Transverse colon (tissue), 4 donors: ENCODE measurements around the gene CARD19. TPM values are rescaled to one million over a fixed set of nuclear protein-coding genes. Genes with fewer than 3 reads are reported as not detected.

ENCODE experiments used
- DNase-seq: peaks from one replicate; pipeline ENCODE4 v3.0.0-alpha.2; 2019
- H3K27ac ChIP-seq, 4 donors: fragments of 200-600 bp; sonication (generic); 2 replicates each; pipeline ENCODE4 v1.5.1; 2016 to 2018; ENCODE audit warnings: inconsistent platforms in 4 of 4
- H3K27me3 ChIP-seq: fragments of 200-600 bp; sonication (generic); 2 replicates; pipeline ENCODE4 v1.5.1; 2017; ENCODE audit warnings: inconsistent platforms
- H3K36me3 ChIP-seq, 4 donors: fragments of 200-600 bp; sonication (generic); 2 replicates each; pipeline ENCODE4 v1.5.1; 2017 to 2019; ENCODE audit warnings: inconsistent platforms in 4 of 4
- H3K4me1 ChIP-seq, 4 donors: fragments of 200-600 bp; sonication (generic); 2 replicates each; pipeline ENCODE4 v1.5.1; 2017 to 2020; ENCODE audit warnings: inconsistent platforms in 4 of 4
- H3K4me3 ChIP-seq, 4 donors: fragments of 200-600 bp; sonication (generic); 1 replicate in 1 of 4; 2 replicates in 3 of 4; pipeline versions ENCODE4 v1.5.1 to v1.6.1; 2017 to 2019; ENCODE audit warnings: inconsistent platforms in 4 of 4
- H3K9me3 ChIP-seq, 2 donors: fragments of 200-600 bp; sonication (generic); 2 replicates each; pipeline ENCODE4 v1.5.1; 2017 to 2019; ENCODE audit warnings: inconsistent platforms in 2 of 2
- CTCF ChIP-seq, 5 experiments: fragments of 200-600 bp in 3 of 5; fragments of 450-650 bp in 2 of 5; sonication (generic) in 3 of 5; IDR thresholded peaks; 1 replicate in 2 of 5; 2 replicates in 3 of 5; pipeline ENCODE4 v1.5.1; 2016 to 2017; ENCODE audit warnings: antibody characterized with exemption in 5 of 5, inconsistent platforms in 3 of 5, mild to moderate bottlenecking in 2 of 5, moderate library complexity in 1 of 5
- EP300 ChIP-seq: sonication (generic); formaldehyde crosslinking; IDR thresholded peaks from one replicate; pipeline ENCODE4 v1.6.1; 2017; ENCODE audit warnings: antibody characterized with exemption, low read depth
- POLR2A ChIP-seq: fragments of 450-650 bp; IDR thresholded peaks from one replicate; pipeline ENCODE4 v1.6.1; 2016; ENCODE audit warnings: antibody characterized with exemption, mild to moderate bottlenecking, moderate library complexity
- POLR2AphosphoS5 ChIP-seq, 3 donors: sonication (generic); formaldehyde crosslinking; IDR thresholded peaks; one replicate each; pipeline ENCODE4 v1.6.1; 2016; ENCODE audit warnings: antibody characterized with exemption in 3 of 3
- WGBS, 2 donors: methylation state at CpG; one replicate each; pipeline ENCODE4 v1.1.5; 2018; ENCODE audit warnings: low coverage in 1 of 2; 5-methylcytosine and 5-hydroxymethylcytosine counted together
- in situ Hi-C, 4 donors: fragments of 200-750 bp; cut with MboI; loops; one replicate each; pipeline versions ENCODE4 v1.15.0 to v1.15.1; 2017; ENCODE audit warnings: low sequenced_read_pairs in 3 of 4, low pct_ligation_motif_present in 1 of 4, low pct_unique_long_range_greater_than_20kb in 1 of 4
- intact Hi-C: fragments of 100-400 bp; cut with DNase I; formaldehyde crosslinking; loops from one replicate; pipeline ENCODE4 v1.15.1; 2023; ENCODE audit warnings: low total_unique reads
- total RNA-seq, 4 donors: library from RNA; depleted of rRNA; stranded (reverse); fragments of >200 nt; gene quantifications; one replicate each; pipeline ENCODE4 v1.1.0, GENCODE V29; 2016

CARD19 gene
- total RNA-seq, 4 donors from 2014 or later, result 16.3 to 105 (median 88.2) TPM

GRCh38 chr9:93161786-93162562, 66.0 kb downstream of the CARD19 start:
- TF ChIP-seq EP300 (no peak), CTCF (IDR thresholded peaks at IDR 0.05) (no peak), POLR2A (no peak), POLR2AphosphoS5 (IDR thresholded peaks at IDR 0.05) (peak in 1 of 3 donors; percentile 40)
- no peak overlapping the region for H3K4me3 ChIP-seq
- WGBS, 2 donors, result 50 to 67% methylated on average over 3 to 11 of the region's 11 CpGs
- H3K9me3 ChIP-seq, result no peaks in the 10 kb centered on the region
- no peak for DNase-seq
- H3K36me3 ChIP-seq, result no peaks in the 10 kb centered on the region
- intact Hi-C loops, result no loop called here
- H3K27ac ChIP-seq, result no peak overlapping the region
- H3K4me1 ChIP-seq, result peaks cover 0 to 11% (median 6%) of the 10 kb centered on the region in 4 donors
- in situ Hi-C loops, result loop anchor here (10.0 to 25.0 kb wide), 5 partner anchors 143 to 800 kb away; partner anchors contain the start of gene BARX1 (in 1 of the 4)
- H3K27me3 ChIP-seq, result no peaks in the 10 kb centered on the region

Other genes with a start within 250 kb of the CARD19 start
- gene ZNF484, start 218.2 kb upstream of the CARD19 start, total RNA-seq, result 1 to 10 TPM; 1.2 to 9.7 (median 6.9) TPM
- gene FGD3, start 148.7 kb upstream of the CARD19 start, total RNA-seq, result 1 to 10 TPM in 3 of 4 donors, not detected in 1; 5.2 to 9.7 (median 6.0) TPM
- gene SUSD3, start 37.5 kb upstream of the CARD19 start, total RNA-seq, result 1 to 10 TPM in 2 of 4 donors, not detected in 2; 1.9 to 2.7 TPM
- gene NINJ1, start 38.0 kb downstream of the CARD19 start, total RNA-seq, result 10 to 100 TPM; 29.5 to 67.7 (median 38.5) TPM
- gene WNK2, start 87.9 kb downstream of the CARD19 start, total RNA-seq, result 100 to 1,000 TPM; 133 to 618 (median 157) TPM